GM23338 (cell line): Measurements from ENCODE around the gene SLC39A7. TPM values are rescaled to one million over a fixed set of nuclear protein-coding genes. Genes with fewer than 3 reads are reported as not detected.

ENCODE experiments used
- ATAC-seq: fragments of 200-7000 bp; cut with Tn5 transposase; 3 replicates; pipeline ENCODE4 v1.9.1; 2020
- DNase-seq: peaks from one replicate; pipeline ENCODE4 v3.0.0-alpha.2; 2015; ENCODE audit warnings: low spot score
- H2AFZ ChIP-seq: fragments of 200-600 bp; sonication (generic); 2 replicates; pipeline ENCODE4 v1.8.0; 2016; ENCODE audit warnings: antibody characterized with exemption, mild to moderate bottlenecking, moderate library complexity
- H3F3A ChIP-seq: fragments of 200-600 bp; sonication (generic); replicated peaks from 2 replicates; pipeline ENCODE4 v1.8.0; 2017; ENCODE audit warnings: antibody characterized with exemption, mixed run types, low read depth
- H3K27ac ChIP-seq: fragments of 200-600 bp; sonication (generic); 2 replicates; pipeline ENCODE4 v1.6.1; 2016; ENCODE audit warnings: low read depth
- H3K27me3 ChIP-seq: fragments of 200-600 bp; sonication (generic); 2 replicates; pipeline ENCODE4 v1.8.0; 2016; ENCODE audit warnings: mild to moderate bottlenecking, mixed run types, moderate library complexity; ENCODE audit not compliant: insufficient read depth
- H3K36me3 ChIP-seq: fragments of 200-600 bp; sonication (generic); 2 replicates; pipeline ENCODE4 v1.8.0; 2016; ENCODE audit warnings: mild to moderate bottlenecking; ENCODE audit not compliant: insufficient read depth
- H3K4me1 ChIP-seq: fragments of 200-600 bp; sonication (generic); 2 replicates; pipeline ENCODE4 v1.8.0; 2016; ENCODE audit warnings: mild to moderate bottlenecking, moderate library complexity; ENCODE audit not compliant: insufficient read depth
- H3K4me2 ChIP-seq: fragments of 200-600 bp; sonication (generic); 2 replicates; pipeline ENCODE4 v1.7.1; 2017; ENCODE audit warnings: mixed run types
- H3K4me3 ChIP-seq: fragments of 200-600 bp; sonication (generic); 2 replicates; pipeline ENCODE4 v1.6.1; 2016; ENCODE audit warnings: mixed run types
- H3K79me2 ChIP-seq: fragments of 200-600 bp; sonication (generic); replicated peaks from 2 replicates; pipeline ENCODE4 v1.8.0; 2017; ENCODE audit warnings: mild to moderate bottlenecking; ENCODE audit not compliant: insufficient read depth
- H3K9me2 ChIP-seq: fragments of 200-600 bp; sonication (generic); 2 replicates; pipeline ENCODE4 v1.8.0; 2017; ENCODE audit not compliant: insufficient read depth
- H4K20me1 ChIP-seq: fragments of 200-600 bp; sonication (generic); replicated peaks from 2 replicates; pipeline ENCODE4 v1.8.0; 2017; ENCODE audit warnings: mild to moderate bottlenecking; ENCODE audit not compliant: insufficient read depth
- H3K27ac Mint-ChIP-seq: 2 replicates; pipeline ENCODE4 v1.8.0; 2020; ENCODE audit warnings: inconsistent platforms, mild to moderate bottlenecking, moderate library complexity, mixed read lengths
- H3K27me3 Mint-ChIP-seq: 3 replicates; pipeline ENCODE4 v1.8.0; 2022; ENCODE audit warnings: low read depth, mild to moderate bottlenecking, moderate library complexity, mixed read lengths, inconsistent platforms; ENCODE audit not compliant: insufficient read depth, poor library complexity
- H3K36me3 Mint-ChIP-seq: 3 replicates; pipeline ENCODE4 v1.8.0; 2021; ENCODE audit warnings: low read depth, mild to moderate bottlenecking, inconsistent platforms, moderate library complexity, mixed read lengths
- H3K4me1 Mint-ChIP-seq: 3 replicates; pipeline ENCODE4 v1.8.0; 2020; ENCODE audit warnings: mild to moderate bottlenecking, inconsistent platforms, mixed read lengths
- H3K4me3 Mint-ChIP-seq: 3 replicates; pipeline ENCODE4 v1.8.0; 2021; ENCODE audit warnings: moderate library complexity, mild to moderate bottlenecking, inconsistent platforms, mixed read lengths
- H3K9me3 Mint-ChIP-seq: 3 replicates; pipeline ENCODE4 v1.8.0; 2020; ENCODE audit warnings: moderate library complexity, mild to moderate bottlenecking, inconsistent platforms, mixed read lengths
- CREB1 ChIP-seq: fragments of 250-450 bp; sonication (Bioruptor Pico); IDR thresholded peaks from 2 replicates; pipeline ENCODE4 v1.5.0; 2020; ENCODE audit warnings: low read depth, mild to moderate bottlenecking, moderate library complexity
- ETS1 ChIP-seq: IDR thresholded peaks from 2 replicates; pipeline ENCODE4 v1.6.1; 2016; ENCODE audit warnings: antibody characterized with exemption
- EZH2 ChIP-seq: fragments of 200-600 bp; sonication (generic); IDR thresholded peaks from one replicate; pipeline ENCODE4 v1.8.0; 2017; ENCODE audit warnings: antibody characterized with exemption, mild to moderate bottlenecking, low read depth; ENCODE audit not compliant: unreplicated experiment
- EZH2phosphoT487 ChIP-seq: fragments of 200-600 bp; sonication (generic); IDR thresholded peaks from one replicate; pipeline ENCODE4 v1.8.1; 2018; ENCODE audit warnings: antibody characterized with exemption; ENCODE audit not compliant: unreplicated experiment
- JUNB ChIP-seq: IDR thresholded peaks from one replicate; pipeline ENCODE4 v1.6.1; 2016; ENCODE audit warnings: antibody characterized with exemption; ENCODE audit not compliant: unreplicated experiment
- NANOG ChIP-seq: IDR thresholded peaks from 2 replicates; pipeline ENCODE4 v1.6.1; 2016; ENCODE audit warnings: antibody characterized with exemption, borderline replicate concordance
- POLR2AphosphoS5 ChIP-seq: IDR thresholded peaks from 2 replicates; pipeline ENCODE4 v1.6.1; 2016; ENCODE audit warnings: antibody characterized with exemption, low read depth
- REST ChIP-seq: IDR thresholded peaks from one replicate; pipeline ENCODE4 v1.6.1; 2018; ENCODE audit warnings: antibody characterized with exemption; ENCODE audit not compliant: unreplicated experiment
- STAT1 ChIP-seq: IDR thresholded peaks from one replicate; pipeline ENCODE4 v1.6.1; 2016; ENCODE audit warnings: antibody characterized with exemption; ENCODE audit not compliant: unreplicated experiment
- ZNF114 ChIP-seq: fragments of 250-450 bp; sonication (Bioruptor Pico); IDR thresholded peaks from 2 replicates; pipeline ENCODE4 v1.5.0; 2020; ENCODE audit warnings: mild to moderate bottlenecking, moderate library complexity
- ZNF331 ChIP-seq: fragments of 250-450 bp; sonication (Bioruptor Pico); IDR thresholded peaks from 2 replicates; pipeline ENCODE4 v1.5.0; 2020; ENCODE audit warnings: low read depth, mild to moderate bottlenecking, moderate library complexity
- ZNF462 ChIP-seq: fragments of 250-450 bp; sonication (Bioruptor Pico); IDR thresholded peaks from 2 replicates; pipeline ENCODE4 v1.5.0; 2020; ENCODE audit warnings: mild to moderate bottlenecking, moderate library complexity
- polyA plus RNA-seq: library from polyadenylated mRNA; unstranded; fragments of >200 nt; fragmentation: Nextera tagmentation; extraction: Ambion mirVana; gene quantifications from 2 replicates; pipeline ENCODE4 v1.2.1, GENCODE V29; 2016
- total RNA-seq: library from RNA; depleted of rRNA; stranded (reverse); fragments of >200 nt; shearing (Covaris generic); gene quantifications from 2 replicates; pipeline ENCODE4 v1.2.3, GENCODE V29; 2014

The SLC39A7 gene
- total and polyA plus RNA-seq, 2 experiments from 2014 or later = 9.0 to 75.9 TPM

- no peak overlapping the region for H3K4me3 ChIP-seq
- Mint-ChIP-seq H3K4me1 (peaks cover 6% of the 10 kb centered on the region; the same call in 2 of the 3 replicates), H3K27me3 (peaks cover 16% of the 10 kb centered on the region), H3K27ac (no peak overlapping the region; the same call in 1 of the 2 replicates), H3K9me3 (no peaks in the 10 kb centered on the region; the same call in 1 of the 3 replicates), H3K36me3 (no peaks in the 10 kb centered on the region), H3K4me3 (no peak overlapping the region)
- H3K36me3 ChIP-seq = no peaks in the 10 kb centered on the region
- DNase-seq = no peak
- TF ChIP-seq ZNF114 (CRISPR knock-in tag) (no peak), ZNF331 (CRISPR knock-in tag) (no peak), EZH2 (no peak), REST (no peak), ZNF462 (CRISPR knock-in tag) (no peak), EZH2phosphoT487 (no peak), STAT1 (no peak), POLR2AphosphoS5 (no peak), NANOG (no peak), CREB1 (CRISPR knock-in tag) (no peak), ETS1 (no peak), JUNB (no peak)
- no peak overlapping the region for H3K27ac ChIP-seq
- ATAC-seq = no peak
- no peaks in the 10 kb centered on the region for H3F3A ChIP-seq
- no peaks in the 10 kb centered on the region for H3K79me2 ChIP-seq
- H2AFZ ChIP-seq = no peak overlapping the region
- no peaks in the 10 kb centered on the region for H3K27me3 ChIP-seq
- no peaks in the 10 kb centered on the region for H3K9me2 ChIP-seq
- H3K4me2 ChIP-seq = no peak overlapping the region
- H3K4me1 ChIP-seq = no peaks in the 10 kb centered on the region; the same call in 1 of the 2 replicates
- H4K20me1 ChIP-seq = no peaks in the 10 kb centered on the region
Observed at GRCh38 chr6:33170176-33171015, 30.3 kb upstream of the SLC39A7 start.
